ENCODE results near the gene NSUN2.

NSUN2 gene

GRCh38 chr5:6644794-6645241, 12.0 kb upstream of the NSUN2 start:
- DNase-seq (ENCODE audit: low spot score) = no peak

- no peak for DNase-seq (ENCODE audit: low spot score)
Measured at GRCh38 chr5:6642655-6643054, 9.8 kb upstream of the NSUN2 start.

GRCh38 chr5:6638236-6638635, 5.4 kb upstream of the NSUN2 start:
- DNase-seq (ENCODE audit: low spot score) = no peak

- DNase-seq (ENCODE audit: low spot score) = no peak
Measured at GRCh38 chr5:6637590-6637989, 4.7 kb upstream of the NSUN2 start.

GRCh38 chr5:6637022-6637421, 4.2 kb upstream of the NSUN2 start:
- no peak for DNase-seq (ENCODE audit: low spot score)

DNA sequence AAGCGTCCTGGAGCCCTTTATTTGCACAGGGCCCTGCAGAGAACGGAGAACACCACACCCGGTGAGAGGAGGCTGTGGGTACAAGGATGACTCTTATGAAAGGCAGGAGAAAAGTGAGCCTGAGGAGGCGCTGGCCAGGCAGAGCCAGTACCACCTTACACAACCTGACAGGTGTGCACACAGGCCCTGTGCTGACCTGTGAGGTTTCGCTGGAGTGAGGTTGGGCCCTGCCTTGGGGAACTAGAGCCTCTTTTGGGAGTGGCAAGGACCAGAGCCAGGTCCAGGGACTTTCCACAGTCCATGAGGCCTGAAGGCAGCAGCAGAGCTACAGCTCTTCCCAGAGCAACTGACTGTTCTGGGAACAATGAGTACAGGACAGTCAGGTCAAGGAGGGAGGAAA, 3.4 kb upstream of the NSUN2 start:
- no peak for DNase-seq (ENCODE audit: low spot score)

- no peak for DNase-seq (ENCODE audit: low spot score)
Measured at GRCh38 chr5:6634788-6635430, 2.1 kb upstream of the NSUN2 start.

DNA sequence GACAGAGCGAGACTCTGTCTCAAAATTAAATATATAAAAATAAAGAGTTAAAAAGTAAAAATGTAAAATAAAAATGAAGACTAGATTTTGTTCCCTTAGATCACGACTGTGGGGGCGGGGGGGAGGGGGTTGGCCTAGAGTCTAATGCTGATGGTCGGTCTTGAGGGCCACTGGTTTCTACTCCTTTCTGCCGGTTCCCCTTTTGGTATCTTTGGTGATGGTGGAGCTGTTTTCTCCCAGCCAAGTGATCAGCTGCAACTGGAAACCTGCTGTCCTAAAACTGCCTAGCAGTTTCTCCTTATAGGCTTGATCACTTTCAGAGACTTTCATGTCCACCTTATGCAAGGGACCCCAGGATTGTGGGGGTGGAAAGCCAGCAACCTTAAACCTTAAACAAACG, 1.5 kb upstream of the NSUN2 start:
- DNase-seq (ENCODE audit: low spot score) = peak; percentile 23

DNA sequence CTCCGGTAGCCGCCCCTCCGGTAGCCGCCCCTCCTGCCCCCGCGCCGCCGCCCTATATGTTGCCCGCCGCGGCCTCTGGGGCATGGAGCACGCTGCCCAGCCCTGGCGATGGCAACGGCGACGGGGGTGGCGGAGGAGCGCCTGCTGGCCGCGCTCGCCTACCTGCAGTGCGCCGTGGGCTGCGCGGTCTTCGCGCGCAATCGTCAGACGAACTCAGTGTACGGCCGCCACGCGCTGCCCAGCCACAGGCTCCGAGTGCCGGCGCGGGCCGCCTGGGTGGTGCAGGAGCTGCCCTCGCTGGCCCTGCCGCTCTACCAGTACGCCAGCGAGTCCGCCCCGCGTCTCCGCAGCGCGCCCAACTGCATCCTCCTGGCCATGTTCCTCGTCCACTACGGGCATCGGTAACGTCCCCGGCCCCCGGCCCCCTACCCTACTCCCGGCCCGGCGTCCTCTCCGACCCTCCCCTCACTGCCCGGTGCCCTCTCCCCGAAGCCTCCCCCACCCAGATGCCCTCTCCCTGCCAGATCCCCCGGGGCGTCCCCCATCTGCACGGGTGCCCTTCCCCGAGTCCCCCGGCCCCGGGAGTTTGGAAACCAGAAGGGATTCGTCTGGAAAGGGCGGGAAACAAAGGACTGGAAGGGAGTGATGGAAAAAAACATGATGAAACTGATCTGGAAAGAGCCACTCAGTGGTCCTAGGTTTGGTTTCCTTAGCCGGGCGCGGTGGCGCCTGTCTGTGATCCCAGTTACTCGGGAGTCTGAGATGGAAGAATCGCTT, 813 bp upstream of the NSUN2 start:
- DNase-seq (ENCODE audit: low spot score) = peak; percentile 11

DNA sequence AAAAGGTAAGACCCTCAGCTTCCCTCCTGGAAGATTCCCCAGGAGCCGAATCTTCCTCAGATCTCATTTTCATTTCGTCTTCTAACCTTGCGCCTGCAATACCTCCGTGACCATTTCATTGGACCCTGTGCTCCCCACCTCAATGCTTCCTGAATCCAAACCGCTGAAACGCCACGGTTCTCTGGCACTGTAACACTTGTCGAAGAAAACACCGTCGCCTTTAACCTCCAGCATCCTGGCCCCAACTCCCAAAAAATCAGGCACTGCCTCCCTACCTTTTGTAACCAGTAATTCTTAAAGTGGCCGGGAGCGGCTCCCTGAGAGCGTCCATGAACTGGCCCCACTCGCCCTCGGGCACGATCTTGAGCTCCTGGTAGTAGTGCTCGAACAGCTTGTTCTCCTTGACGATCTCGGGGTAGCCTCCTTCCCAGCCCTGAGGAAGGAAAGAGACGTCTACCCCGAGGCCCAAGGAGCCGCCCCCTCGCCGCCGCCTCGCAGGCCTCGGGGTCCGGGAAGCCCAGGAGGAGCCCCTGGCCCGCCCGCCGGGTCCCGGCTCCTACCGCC, 438 bp downstream of the NSUN2 start:
- no peak for DNase-seq (ENCODE audit: low spot score)

- no peak for DNase-seq (ENCODE audit: low spot score)
Measured at GRCh38 chr5:6631441-6631840, 1.4 kb downstream of the NSUN2 start.

- no peak for DNase-seq (ENCODE audit: low spot score)
Measured at GRCh38 chr5:6626508-6626907, 6.3 kb downstream of the NSUN2 start.

- DNase-seq (ENCODE audit: low spot score) = no peak
Measured at GRCh38 chr5:6623941-6624340, 8.9 kb downstream of the NSUN2 start.

DNA sequence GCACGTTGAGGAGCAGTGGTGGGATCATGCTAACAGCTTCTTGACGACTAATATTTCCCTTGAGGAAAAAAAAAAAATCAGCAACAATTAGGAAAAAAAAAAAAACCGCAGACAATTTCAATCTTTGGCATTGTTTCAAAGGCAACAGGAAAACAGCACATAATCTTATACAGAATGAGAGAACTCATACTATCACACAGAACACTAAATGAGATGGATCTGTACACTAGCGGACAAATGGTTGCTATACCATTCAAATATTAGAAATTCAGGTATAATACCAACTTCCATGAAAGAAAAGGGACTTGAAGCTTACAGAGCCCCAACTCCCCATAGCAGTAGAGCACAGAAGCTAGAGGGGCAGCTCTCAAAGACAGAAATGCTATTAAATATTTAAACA, 9.6 kb downstream of the NSUN2 start:
- DNase-seq (ENCODE audit: low spot score) = no peak

GRCh38 chr5:6616632-6617031, 16.2 kb downstream of the NSUN2 start:
- DNase-seq (ENCODE audit: low spot score) = no peak

DNA sequence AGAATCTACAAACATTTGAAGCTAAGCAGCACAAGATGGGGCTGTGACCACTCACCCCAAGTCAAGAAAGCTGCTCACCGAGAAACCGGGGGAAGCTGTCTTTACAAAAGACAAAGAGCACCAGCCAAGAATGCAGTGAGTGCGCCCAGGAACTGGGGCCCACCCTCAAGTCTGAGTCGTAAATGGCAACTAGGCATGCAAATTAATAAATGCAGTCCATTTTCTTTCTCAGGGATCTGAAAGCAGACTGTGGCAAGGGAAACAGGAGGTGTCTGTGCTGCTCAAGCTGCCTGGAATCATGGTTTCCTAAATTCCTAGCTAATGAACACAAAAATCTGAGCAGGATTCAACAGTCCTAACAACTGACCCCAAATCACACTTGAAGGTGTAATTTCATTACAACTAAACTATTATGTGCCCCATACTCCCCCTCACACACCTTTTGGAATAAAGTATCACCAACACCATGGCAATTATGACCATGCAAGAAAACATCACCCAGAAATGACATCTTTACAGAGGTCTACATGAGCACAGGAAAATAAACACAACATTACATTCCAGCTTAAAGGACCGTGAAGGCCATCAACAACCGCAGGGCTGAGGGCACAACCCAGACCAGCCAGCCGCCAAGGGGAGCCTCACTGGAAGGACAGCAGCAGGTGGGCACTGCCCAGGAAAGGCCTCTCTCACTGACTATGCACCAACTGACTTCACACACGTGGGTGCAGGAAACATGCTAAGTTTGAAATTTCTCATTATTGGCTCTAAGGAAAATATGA, 17.6 kb downstream of the NSUN2 start:
- no peak for DNase-seq (ENCODE audit: low spot score)

DNA sequence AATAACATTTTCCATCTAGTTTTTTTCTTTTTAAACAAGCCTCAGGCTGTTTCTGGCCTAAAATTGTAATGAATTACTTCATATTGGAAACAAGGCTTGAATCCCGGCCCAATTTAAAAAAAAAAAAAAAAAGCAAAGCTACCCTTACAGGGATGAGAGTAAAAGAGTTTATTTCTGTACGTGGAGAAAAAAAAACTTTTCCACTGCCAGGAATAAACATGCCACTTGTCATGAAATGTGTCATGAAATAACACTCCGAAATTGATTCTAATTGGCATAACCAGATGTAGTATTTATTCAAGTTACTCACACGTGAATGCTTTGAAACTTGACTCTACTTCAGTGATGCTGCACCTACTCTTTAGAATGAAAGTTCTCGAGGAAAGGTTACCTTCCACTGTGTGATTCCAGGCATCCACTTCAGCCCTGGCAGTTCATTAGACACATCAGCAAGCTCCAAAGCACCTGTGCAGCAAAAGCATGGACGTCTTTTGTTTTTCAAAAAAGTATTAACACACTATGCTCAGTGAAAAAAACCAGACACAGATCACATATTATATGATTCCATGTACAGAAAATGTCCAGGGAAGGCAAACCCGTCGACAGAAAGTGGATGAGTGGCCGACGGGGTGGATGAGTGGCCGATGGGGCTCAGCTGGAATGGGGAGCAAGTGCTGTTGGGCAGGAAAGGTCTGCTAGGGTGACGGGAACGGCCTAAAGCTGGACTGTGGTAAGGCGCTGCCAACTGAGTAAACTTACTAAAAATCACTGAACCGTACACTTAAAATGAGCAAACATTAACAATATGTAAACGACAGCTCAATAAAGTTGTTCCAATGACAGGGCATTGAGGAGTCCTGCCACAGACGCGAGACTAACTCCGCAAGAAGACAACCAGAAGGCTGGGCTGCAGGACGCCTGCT, 21.2 kb downstream of the NSUN2 start:
- no peak for DNase-seq (ENCODE audit: low spot score)

DNA sequence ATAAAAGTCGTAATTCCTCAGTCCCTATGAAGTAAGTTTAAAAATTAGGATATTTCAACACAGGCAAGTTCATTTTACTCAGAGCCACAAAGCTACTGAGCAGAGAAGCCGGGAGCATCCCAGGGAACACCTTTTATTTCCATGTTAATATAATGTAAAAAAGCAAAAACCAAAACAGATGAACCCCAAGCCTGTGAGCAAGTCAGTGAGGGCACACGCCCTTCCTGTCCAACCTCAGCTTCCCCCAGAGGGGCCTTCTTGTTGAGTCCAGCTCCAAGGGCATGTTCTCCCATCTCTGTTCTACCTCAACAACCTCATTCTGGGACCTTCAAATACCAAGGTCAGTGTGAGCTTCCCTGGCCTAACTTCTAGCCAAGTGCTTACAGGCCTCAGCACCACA, 24.8 kb downstream of the NSUN2 start:
- no peak for DNase-seq (ENCODE audit: low spot score)

DNA sequence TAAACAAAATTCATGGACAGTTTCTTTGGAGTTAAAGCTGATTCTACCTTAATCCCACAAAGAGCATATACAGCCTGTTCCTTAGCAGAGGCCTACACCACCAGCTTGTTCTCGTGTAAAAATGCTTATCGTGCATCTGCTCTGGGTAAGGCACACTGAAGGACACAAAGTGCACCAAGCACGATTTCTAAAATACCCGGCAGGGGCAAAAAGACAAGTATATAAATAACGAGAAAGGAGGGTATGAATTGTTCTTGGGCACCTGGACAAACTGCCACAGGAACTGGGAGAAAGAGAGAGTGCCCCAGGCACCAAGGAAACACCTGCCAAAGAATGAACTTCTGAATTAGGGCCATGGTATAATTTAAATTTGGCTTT, 25.3 kb downstream of the NSUN2 start:
- DNase-seq (ENCODE audit: low spot score) = no peak

DNA sequence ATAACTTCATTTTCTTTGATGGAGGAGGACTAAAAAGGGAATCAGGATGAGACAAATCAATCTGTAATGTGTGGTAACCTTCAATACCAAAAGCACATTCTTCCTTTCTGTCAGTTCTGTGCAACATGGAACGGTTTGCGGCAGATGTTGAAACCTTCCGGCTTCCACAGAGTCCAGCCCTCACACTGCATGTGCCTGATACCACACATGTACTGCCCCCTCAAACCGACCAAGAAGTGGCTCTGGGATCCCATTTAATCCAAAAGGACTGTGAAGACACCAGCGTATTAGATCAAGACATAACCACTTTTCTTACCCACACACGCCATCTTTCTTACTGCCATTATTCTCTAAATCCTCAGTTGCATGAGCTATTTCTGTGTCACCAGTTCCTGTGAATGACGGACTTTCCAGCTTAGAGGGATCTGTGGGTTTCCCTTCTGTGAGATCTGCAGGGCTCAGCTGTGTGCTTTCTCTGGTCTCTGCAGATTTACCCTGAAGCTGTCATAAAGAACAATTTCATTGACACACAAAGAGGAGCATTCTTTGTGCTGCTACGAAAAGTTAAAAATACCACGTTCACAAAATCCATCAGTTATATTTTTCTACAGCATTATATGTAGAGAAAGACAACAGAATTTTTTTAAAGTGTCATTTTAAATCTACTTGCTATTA, 25.8 kb downstream of the NSUN2 start:
- DNase-seq (ENCODE audit: low spot score) = no peak

DNA sequence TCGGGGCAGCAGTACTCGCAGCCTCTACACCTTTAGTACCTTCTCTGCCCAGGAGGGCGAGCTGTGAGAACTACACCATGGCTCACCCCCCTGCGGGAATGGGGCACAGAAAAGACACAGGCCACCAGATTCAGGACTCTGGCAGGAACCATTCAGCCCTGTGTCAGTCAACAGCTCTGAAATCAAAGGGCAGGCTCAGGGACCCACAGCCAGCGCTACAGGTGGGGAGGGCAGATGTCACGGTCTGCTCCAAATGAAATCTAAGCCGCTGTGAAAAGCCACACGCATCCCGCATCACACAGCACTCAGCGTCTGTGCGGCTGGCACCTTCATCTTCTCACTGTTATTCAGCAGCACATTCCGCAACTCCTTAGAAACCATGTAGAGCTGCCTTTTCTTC, 27.9 kb downstream of the NSUN2 start:
- no peak for DNase-seq (ENCODE audit: low spot score)

All from iPS-NIHi11 (cell line).